ENCODE data around the gene ADARB1.

Gene ADARB1

DNA sequence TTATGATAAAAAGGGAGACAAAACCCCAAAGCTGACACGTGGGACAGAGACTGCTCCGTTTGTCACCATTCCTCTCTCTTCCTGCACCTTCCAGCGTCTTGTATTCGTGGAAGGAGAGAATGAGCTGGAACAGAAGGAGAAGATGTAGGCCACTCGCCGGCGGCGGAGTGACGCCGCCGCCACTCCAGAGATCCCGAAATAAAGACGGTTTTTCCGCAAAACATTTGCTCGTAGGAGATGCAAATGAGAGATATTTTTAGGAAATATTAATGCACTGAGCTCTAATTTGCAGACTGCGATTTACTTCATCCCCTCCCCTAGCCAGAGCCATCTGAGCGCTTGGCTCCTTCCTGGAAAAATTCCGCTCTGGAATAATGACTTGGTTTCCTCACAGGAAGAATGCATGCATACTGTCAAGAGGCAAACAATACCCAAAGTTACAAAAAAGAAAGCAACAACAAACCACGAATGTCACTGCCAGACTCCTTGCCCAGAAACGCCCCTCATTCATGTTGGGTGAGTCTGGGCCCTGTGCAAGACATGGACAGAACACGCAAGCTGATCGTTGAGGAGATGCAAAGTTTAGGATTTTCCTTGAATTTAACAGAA, 18.0 kb upstream of the ADARB1 start:
- DNase-seq: no peak

DNA sequence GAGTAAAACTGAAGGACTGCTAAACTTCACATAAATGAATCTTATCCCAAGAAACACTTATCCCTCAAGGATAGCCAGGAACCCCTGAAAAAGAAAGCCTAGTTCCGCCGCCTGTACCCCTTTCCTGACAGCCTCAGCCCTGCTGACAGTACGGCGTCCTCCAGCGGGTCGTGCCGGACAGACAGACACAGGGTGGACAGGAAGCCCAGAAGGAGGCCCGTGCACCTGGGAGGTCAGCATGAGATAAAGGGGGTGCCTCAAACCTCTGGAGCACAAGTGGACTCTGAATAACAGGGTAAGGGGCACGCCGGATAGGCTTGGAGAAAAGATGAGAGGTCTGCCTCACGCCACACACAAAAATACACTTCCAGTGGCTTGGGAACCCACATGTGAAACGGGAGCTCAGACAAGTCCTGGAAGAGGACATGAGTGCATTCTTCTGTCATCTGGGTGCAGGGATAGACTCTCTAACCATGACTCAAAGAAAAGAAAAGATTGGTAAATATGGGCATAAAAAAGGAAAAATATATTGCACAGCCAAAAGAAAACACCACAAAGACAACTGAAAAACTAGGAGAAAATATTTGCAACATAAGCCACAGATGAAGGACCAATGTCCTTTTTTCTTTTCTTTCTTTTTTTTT, 17.3 kb upstream of the ADARB1 start:
- no peak for DNase-seq

DNA sequence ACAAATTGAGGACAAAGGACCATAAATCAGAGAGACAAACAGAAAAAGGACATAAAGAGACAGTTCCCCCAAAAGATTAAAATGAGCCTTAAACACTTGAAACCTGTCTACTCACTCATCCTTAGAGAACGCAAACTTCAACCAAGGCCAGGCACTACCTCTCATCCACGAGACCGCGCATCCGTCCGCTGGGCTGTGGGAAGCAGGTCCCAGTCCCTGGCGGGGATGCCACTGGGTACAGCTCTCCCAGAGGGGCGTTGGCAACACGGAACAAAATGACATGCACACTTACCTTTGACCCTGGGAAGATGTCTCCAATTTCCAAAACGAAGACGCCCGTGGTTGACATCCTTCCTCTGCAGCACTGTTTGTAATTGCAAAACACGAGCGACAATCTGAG, 16.5 kb upstream of the ADARB1 start:
- no peak for DNase-seq

DNA sequence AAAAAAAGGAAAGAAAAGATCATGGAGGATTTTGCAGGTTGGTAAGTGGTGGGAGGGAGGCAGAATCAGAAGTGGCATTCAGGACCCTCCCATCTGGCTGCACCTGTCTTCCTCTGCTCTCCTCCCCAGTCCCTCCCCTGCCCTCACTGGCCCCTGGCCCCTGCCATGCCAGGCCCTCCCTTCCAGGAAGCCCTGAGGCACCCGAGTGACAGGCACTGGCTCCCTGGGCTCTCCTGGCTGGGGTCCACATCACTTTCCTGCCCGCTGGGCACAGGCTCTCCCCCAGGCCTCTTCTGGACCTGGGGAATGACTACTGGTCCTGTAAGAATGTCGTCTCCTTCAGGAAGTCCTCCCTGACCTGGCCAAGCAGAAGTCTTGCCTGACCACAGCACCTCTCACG, 15.3 kb upstream of the ADARB1 start:
- no peak for DNase-seq

DNA sequence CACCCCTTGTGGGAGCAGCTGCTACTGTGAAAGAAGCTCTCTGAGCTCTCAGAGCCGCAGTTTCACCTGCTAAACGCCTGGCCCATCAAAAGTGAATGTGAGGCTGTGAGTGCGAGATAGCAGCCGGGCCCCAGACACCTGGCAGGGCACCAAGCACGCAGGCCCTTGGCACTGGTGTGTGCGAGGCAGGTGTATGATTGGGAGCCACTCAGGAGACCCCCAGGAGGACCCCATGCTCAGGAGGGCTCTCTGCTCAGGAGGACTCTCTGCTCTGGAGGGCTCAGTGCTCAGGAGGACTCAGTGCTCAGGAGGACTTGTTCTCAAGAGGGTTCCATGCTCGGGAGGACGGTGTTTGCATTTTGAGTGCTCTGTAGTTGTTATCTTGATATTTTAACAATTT, 14.3 kb upstream of the ADARB1 start:
- no peak for DNase-seq

GRCh38 chr21:45060675-45061311, 13.6 kb upstream of the ADARB1 start:
- DNase-seq: no peak

GRCh38 chr21:45064091-45064490, 10.3 kb upstream of the ADARB1 start:
- DNase-seq: no peak

- DNase-seq: no peak
Observed at GRCh38 chr21:45064618-45065399, 9.6 kb upstream of the ADARB1 start.

GRCh38 chr21:45067462-45068285, 6.7 kb upstream of the ADARB1 start:
- DNase-seq: no peak

GRCh38 chr21:45069085-45069484, 5.3 kb upstream of the ADARB1 start:
- no peak for DNase-seq

- DNase-seq: no peak
Observed at GRCh38 chr21:45069711-45070110, 4.7 kb upstream of the ADARB1 start.

- DNase-seq: no peak
Observed at GRCh38 chr21:45071078-45071873, 3.1 kb upstream of the ADARB1 start.

DNA sequence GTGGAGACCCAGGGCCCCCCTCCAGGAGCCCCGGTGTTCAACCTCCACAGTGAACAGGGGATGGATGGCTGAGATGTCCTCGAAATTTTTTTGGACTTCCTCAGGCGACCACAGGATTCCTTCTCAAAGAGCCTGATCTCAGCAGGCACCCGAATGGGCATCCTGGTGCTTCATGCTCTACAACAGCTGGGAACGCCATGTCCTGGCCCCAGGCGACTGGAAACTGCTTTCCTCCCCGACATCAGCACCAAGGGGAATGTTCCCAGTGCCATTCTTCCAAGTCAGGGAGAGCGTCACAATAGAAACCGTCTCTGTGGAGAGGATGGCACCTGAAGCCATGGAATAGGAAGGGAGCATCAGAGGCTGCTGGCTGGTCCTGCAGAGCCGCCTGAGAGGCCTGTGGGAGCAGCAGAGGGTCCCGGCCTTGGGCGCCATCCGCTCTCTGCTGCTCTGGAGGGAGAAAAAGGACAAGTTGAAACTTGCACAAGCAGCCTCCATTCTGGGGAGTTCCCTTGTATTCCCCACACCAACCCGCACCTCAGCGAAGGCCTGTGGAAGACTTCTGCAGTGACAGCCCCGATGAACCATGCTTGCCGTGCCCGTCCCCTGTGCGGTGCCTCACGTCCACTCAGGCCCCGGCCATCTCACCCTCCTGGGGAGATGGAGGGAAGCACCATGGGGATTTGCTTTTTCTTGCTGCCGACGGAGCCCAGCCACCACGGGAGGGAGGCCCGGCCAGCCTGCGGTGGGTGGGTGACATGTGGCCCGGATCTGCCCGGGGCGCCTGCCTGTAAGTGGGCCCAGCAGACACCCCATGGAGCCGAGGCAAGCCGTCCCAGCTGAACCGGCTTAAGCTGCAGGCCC, 2.3 kb upstream of the ADARB1 start:
- no peak for DNase-seq

DNA sequence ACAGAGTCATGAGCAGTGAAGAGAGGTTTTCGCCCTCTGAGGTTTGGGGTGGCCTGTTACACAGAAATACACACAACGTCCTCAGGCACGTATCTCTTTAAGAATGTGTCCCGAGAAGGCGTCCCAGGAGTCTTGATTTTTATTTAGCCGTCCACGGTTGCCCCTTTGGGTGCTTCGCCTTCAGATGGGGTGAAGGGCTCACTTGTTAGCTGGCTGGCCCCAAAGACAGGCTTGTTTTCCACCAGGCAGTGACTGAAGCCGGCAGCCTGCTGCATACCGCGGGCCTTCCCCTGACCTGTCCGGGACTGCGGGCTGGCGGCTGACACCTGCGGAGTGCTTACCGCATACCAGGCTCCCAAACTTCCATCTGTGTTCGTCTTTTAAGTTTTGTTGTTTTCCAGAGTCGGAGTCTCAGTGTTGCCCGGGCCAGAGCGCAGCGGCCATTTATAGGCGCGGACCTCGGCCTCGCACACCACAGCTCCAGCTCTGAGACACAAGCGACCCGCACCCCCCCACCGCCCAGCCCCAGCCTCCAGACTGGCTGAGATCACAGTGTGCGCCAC, 1.6 kb upstream of the ADARB1 start:
- no peak for DNase-seq

GRCh38 chr21:45073301-45074047, 906 bp upstream of the ADARB1 start:
- no peak for DNase-seq

DNA sequence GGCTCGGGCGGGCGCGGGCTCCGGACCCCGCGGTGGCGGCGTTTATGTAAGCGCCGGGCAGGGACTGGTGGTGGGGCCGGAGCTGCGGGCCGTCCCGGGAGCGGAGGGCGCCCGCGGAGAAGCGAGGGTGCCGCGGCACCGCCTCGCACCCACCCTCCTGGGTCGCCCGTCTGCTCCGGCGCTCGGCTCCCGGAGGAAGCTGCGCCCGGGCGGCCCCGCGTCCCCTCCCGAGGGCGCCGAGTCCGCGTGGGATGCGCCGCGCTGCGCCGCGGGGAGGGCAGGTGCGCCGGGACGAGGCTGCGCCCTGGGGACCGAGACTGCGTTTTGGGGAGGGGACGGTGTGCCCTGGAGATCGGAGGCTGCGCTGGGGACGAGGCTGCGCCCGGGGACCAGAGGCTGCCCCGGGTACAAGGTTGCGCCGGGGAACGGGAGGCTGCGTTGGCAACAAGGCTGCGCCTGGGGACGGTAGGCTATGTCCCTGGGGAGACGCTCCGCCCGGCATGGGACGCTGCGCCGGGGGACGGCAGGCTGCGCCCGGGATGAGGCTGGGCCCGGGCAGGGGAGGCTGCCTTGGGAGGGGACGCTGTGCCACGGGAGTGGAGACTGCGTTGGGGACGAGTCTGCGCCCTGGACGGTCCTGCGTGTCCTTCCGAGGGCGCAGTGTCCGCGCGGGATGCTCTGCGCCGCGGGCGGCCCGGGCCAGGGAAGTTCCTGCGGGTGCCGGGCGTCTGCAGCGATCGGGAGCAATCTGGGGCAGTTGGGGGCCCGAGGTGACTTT, 627 bp downstream of the ADARB1 start:
- no peak for DNase-seq

GRCh38 chr21:45075596-45076244, 1.3 kb downstream of the ADARB1 start:
- no peak for DNase-seq

GRCh38 chr21:45076245-45076711, 1.9 kb downstream of the ADARB1 start:
- no peak for DNase-seq
